Panc1 (cell line): ENCODE data around the gene ATXN10. TPM values are rescaled to one million over a fixed set of nuclear protein-coding genes. Genes with fewer than 3 reads are reported as not detected.

Experiments
- ATAC-seq: fragments of 200-7000 bp; cut with Tn5 transposase; 2 replicates; pipeline ENCODE4 v1.9.1; 2020; ENCODE audit warnings: mild to moderate bottlenecking, moderate library complexity
- BruUV-seq: library from RNA; stranded (reverse); fragments of 400-500 nt; replicated peaks from 2 replicates; lab custom pipeline; 2021; lab: Mats Ljungman, UMichigan
- CTCF ChIA-PET: fragments of 300-600 bp; sonication (Branson Sonifier 250); formaldehyde crosslinking; loops from one replicate; lab custom pipeline; 2022; ENCODE audit warnings: antibody characterized with exemption; lab: Charles Lee
- POLR2A ChIA-PET: fragments of 300-600 bp; sonication (Branson Sonifier 250); formaldehyde crosslinking; loops from one replicate; lab custom pipeline; 2022; ENCODE audit warnings: antibody characterized with exemption; lab: Charles Lee
- DNase-seq: peaks from one replicate; pipeline ENCODE4 v3.0.0-alpha.2; 2010; ENCODE audit warnings: low read depth, low spot score
- H3K27ac ChIP-seq: 2 replicates; pipeline ENCODE4 v1.5.1; 2011; ENCODE audit warnings: mild to moderate bottlenecking, low read length, inconsistent platforms
- H3K27me3 ChIP-seq: fragments of 200-500 bp; sonication (Bioruptor generic); 2 replicates; pipeline ENCODE4 v1.6.0; 2014; ENCODE audit warnings: low read length, inconsistent platforms; ENCODE audit not compliant: control insufficient read depth, insufficient read depth
- H3K36me3 ChIP-seq: fragments of 200-500 bp; sonication (Bioruptor generic); 2 replicates; pipeline ENCODE4 v1.5.1; 2014; ENCODE audit warnings: inconsistent platforms, mild to moderate bottlenecking, low read length, moderate library complexity; ENCODE audit not compliant: control insufficient read depth, insufficient read depth
- H3K4me1 ChIP-seq: 2 replicates; pipeline ENCODE4 v1.5.1; 2011; ENCODE audit warnings: inconsistent platforms, mild to moderate bottlenecking, low read length, moderate library complexity; ENCODE audit not compliant: control insufficient read depth, insufficient read depth
- H3K4me3 ChIP-seq, 2 experiments: 2 replicates each; pipeline ENCODE4 v1.5.1; 2011 to 2012; ENCODE audit warnings: low read depth in 2 of 2, low read length in 2 of 2, mild to moderate bottlenecking in 2 of 2, inconsistent platforms in 1 of 2, moderate library complexity in 1 of 2
- H3K9me3 ChIP-seq: fragments of 200-500 bp; sonication (Bioruptor generic); 2 replicates; pipeline ENCODE4 v1.5.1; 2014; ENCODE audit warnings: low read depth, mild to moderate bottlenecking, inconsistent platforms, low read length, moderate library complexity; ENCODE audit not compliant: control insufficient read depth, insufficient read depth
- CTCF ChIP-seq: fragments of 450-650 bp; IDR thresholded peaks from 2 replicates; pipeline ENCODE4 v1.5.1; 2017; ENCODE audit warnings: mild to moderate bottlenecking
- POLR2AphosphoS5 ChIP-seq: IDR thresholded peaks from 2 replicates; pipeline ENCODE4 v1.6.1; 2012; ENCODE audit warnings: mild to moderate bottlenecking, low read depth, low read length, moderate library complexity
- SIN3A ChIP-seq: IDR thresholded peaks from 2 replicates; pipeline ENCODE4 v1.6.1; 2012; ENCODE audit warnings: low read depth, mild to moderate bottlenecking, low read length, moderate library complexity, borderline replicate concordance; ENCODE audit not compliant: insufficient read depth
- TCF7L2 ChIP-seq: IDR thresholded peaks from 2 replicates; pipeline ENCODE4 v1.6.1; 2011; ENCODE audit warnings: mild to moderate bottlenecking, low read depth, low read length, inconsistent platforms
- in situ Hi-C: cut with HindIII; loops from 2 replicates; pipeline ENCODE4 v1.10.0; 2016; ENCODE audit warnings: low sequenced_read_pairs, low pct_unique_long_range_greater_than_20kb
- intact Hi-C: fragments of 100-400 bp; cut with micrococcal nuclease; formaldehyde crosslinking; loops from one replicate; pipeline ENCODE4 v1.10.0; 2022; ENCODE audit not compliant: unreplicated experiment
- total RNA-seq: library from RNA; stranded (reverse); gene quantifications from one replicate; pipeline ENCODE4 v1.2.1, GENCODE V29; 2021; ENCODE audit not compliant: unreplicated experiment
- TF ChIP-seq, protein P1 (sequence below), 2 experiments: IDR thresholded peaks; 2 replicates each; pipeline ENCODE4 v1.6.1; 2011 to 2012; ENCODE audit warnings: low read depth in 2 of 2, control low read depth in 1 of 2, low read length in 1 of 2, mild to moderate bottlenecking in 1 of 2, moderate library complexity in 1 of 2; ENCODE audit not compliant: insufficient read depth in 1 of 2

The ATXN10 gene
- total RNA-seq, 1 experiment from 2014 or later, result 184 TPM

GRCh38 chr22:45763236-45763624 is 91.6 kb downstream of the ATXN10 start:
- ATAC-seq, result no peak

GRCh38 chr22:45768490-45768889 is 96.9 kb downstream of the ATXN10 start:
- POLR2A ChIA-PET, result no interaction called here
- CTCF ChIA-PET, result no interaction called here

More at GRCh38 chr22:45763236-45763624, 91.6 kb downstream of the ATXN10 start:
- in situ Hi-C loops (no loop called here), intact Hi-C loops (no loop called here)
- no peak for DNase-seq
- BruUV-seq, result no TSS peak
- peak overlapping the region; percentile 45; the same call in 1 of the 2 replicates for H3K27ac ChIP-seq
- H3K9me3 ChIP-seq, result no peaks in the 10 kb centered on the region
- POLR2A ChIA-PET, result no interaction called here
- no peaks in the 10 kb centered on the region for H3K27me3 ChIP-seq
- TF ChIP-seq SIN3A (no peak), TCF7L2 (no peak), CTCF (no peak), POLR2AphosphoS5 (no peak)
- TF ChIP-seq, protein P1, sequence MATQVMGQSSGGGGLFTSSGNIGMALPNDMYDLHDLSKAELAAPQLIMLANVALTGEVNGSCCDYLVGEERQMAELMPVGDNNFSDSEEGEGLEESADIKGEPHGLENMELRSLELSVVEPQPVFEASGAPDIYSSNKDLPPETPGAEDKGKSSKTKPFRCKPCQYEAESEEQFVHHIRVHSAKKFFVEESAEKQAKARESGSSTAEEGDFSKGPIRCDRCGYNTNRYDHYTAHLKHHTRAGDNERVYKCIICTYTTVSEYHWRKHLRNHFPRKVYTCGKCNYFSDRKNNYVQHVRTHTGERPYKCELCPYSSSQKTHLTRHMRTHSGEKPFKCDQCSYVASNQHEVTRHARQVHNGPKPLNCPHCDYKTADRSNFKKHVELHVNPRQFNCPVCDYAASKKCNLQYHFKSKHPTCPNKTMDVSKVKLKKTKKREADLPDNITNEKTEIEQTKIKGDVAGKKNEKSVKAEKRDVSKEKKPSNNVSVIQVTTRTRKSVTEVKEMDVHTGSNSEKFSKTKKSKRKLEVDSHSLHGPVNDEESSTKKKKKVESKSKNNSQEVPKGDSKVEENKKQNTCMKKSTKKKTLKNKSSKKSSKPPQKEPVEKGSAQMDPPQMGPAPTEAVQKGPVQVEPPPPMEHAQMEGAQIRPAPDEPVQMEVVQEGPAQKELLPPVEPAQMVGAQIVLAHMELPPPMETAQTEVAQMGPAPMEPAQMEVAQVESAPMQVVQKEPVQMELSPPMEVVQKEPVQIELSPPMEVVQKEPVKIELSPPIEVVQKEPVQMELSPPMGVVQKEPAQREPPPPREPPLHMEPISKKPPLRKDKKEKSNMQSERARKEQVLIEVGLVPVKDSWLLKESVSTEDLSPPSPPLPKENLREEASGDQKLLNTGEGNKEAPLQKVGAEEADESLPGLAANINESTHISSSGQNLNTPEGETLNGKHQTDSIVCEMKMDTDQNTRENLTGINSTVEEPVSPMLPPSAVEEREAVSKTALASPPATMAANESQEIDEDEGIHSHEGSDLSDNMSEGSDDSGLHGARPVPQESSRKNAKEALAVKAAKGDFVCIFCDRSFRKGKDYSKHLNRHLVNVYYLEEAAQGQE (IDR thresholded peaks at IDR 0.05; ENCODE audit: insufficient read depth in 1 of 2, low read depth in 2 of 2, low read length in 1 of 2), result no peak
- CTCF ChIA-PET, result no interaction called here
- no peak overlapping the region for H3K4me3 ChIP-seq
- no peaks in the 10 kb centered on the region; the same call in 1 of the 2 replicates for H3K36me3 ChIP-seq
- H3K4me1 ChIP-seq, result peaks cover 8% of the 10 kb centered on the region; the same call in 1 of the 2 replicates

More at GRCh38 chr22:45768490-45768889, 96.9 kb downstream of the ATXN10 start:
- no TSS peak for BruUV-seq
- in situ Hi-C loops, result no loop called here
- no peak for ATAC-seq
- Histone ChIP-seq H3K4me1 (no peaks in the 10 kb centered on the region), H3K27me3 (no peaks in the 10 kb centered on the region), H3K36me3 (no peaks in the 10 kb centered on the region), H3K4me3 (no peak overlapping the region), H3K27ac (no peak overlapping the region; the same call in 1 of the 2 replicates), H3K9me3 (no peaks in the 10 kb centered on the region)
- TF ChIP-seq, protein P1 (IDR thresholded peaks at IDR 0.05; ENCODE audit: insufficient read depth in 1 of 2, low read depth in 2 of 2, low read length in 1 of 2), result no peak
- TF ChIP-seq TCF7L2 (no peak), CTCF (no peak), SIN3A (no peak), POLR2AphosphoS5 (no peak)
- DNase-seq, result no peak
- intact Hi-C loops, result no loop called here
